ENCODE results near the gene TCERG1. TPM values are rescaled to one million over a fixed set of nuclear protein-coding genes. Genes with fewer than 3 reads are reported as not detected.

Gene TCERG1
- total and polyA plus RNA-seq, 9 of the 15 experiments (the other 6 are each of a cell fraction or from before 2014, with no cell fraction given), result 50.3 to 148 (median 119) TPM

GRCh38 chr5:146446861-146447733 lies at the start of gene TCERG1 (continued):
- TF ChIP-seq POLR2H (tag; IDR thresholded peaks at IDR 0.05; ENCODE audit: low read depth) (peak; percentile 62), PBX2 (CRISPR knock-in tag; IDR thresholded peaks at IDR 0.05; ENCODE audit: low read depth) (peak; percentile 89), PBX2 (tag; conservative IDR thresholded peaks at IDR 0.05; ENCODE audit: low read depth) (peak; percentile 100), THAP12 (CRISPR knock-in tag; IDR thresholded peaks at IDR 0.05) (no peak; the same call in 1 of the 2 replicates), ZNF282 (CRISPR knock-in tag; IDR thresholded peaks at IDR 0.05) (no peak), SAP30 (IDR thresholded peaks at IDR 0.05; ENCODE audit: borderline replicate concordance, insufficient read depth, low read depth, low read length, poor library complexity, severe bottlenecking) (peak; percentile 46), ZNF398 (CRISPR knock-in tag; IDR thresholded peaks at IDR 0.05) (no peak), HNRNPK (IDR thresholded peaks at IDR 0.05; ENCODE audit: low read depth, low read length, poor library complexity, severe bottlenecking) (no peak), KLF10 (CRISPR knock-in tag; IDR thresholded peaks at IDR 0.05) (no peak), DLX4 (CRISPR knock-in tag; IDR thresholded peaks at IDR 0.05) (no peak), CHCHD3 (CRISPR knock-in tag; IDR thresholded peaks at IDR 0.05) (no peak), ZBTB43 (CRISPR knock-in tag; IDR thresholded peaks at IDR 0.05) (peak; percentile 68; the same call in 1 of the 2 replicates), XRCC5 (IDR thresholded peaks at IDR 0.05; ENCODE audit: low read depth, low read length) (peak; percentile 70; the same call in 1 of the 2 replicates), SREBF1 (IDR thresholded peaks at IDR 0.05; ENCODE audit: borderline replicate concordance, low read depth, low read length) (no peak), MEF2A (IDR thresholded peaks at IDR 0.05; ENCODE audit: control insufficient read depth, low read depth, low read length) (no peak)
